GM21360 (cell line): Measurements from ENCODE around the gene MSL1.

ENCODE experiments used
- ATAC-seq: cut with Tn5 transposase; IDR thresholded peaks from one replicate; pipeline ENCODE4 v1.9.1; 2021; ENCODE audit warnings: mild to moderate bottlenecking, moderate library complexity; ENCODE audit not compliant: unreplicated experiment

MSL1 gene

GRCh38 chr17:40090237-40091119 lies 31.3 kb upstream of the MSL1 start:
- ATAC-seq = no peak

DNA sequence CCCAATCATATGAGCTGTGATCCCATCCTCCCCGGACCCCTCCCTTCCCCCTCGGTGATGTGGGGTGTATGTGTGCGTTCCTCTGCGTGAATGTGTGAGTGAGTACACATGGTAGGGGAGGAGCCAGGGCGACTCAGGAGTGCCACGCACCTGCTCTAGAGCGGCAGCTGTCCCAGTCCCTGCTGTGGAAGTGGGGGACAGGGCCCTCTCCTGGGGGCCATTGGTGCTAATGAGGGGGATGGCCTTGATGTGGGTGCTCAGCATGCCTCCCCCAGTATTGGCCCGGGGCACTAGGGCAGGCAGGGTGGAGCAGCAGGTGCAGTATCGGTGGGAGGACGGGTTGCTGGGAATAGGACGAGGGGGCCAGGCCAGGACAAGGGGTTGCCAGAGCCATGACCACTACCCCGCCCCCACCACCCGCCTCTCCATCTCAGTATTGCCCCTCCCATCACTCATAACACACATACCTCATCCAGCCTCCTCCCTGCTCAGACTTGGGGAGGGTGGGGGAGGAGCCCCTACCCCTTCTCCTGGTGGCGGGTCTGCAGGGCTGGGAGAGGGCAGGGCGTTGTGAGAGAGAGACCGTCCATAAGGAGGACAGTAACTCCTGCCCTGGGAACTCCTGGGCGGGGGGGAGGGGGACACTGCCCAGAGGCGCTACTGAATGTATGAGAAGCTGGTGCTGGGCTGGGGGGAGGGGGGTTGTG lies 29.9 kb upstream of the MSL1 start:
- ATAC-seq = no peak

DNA sequence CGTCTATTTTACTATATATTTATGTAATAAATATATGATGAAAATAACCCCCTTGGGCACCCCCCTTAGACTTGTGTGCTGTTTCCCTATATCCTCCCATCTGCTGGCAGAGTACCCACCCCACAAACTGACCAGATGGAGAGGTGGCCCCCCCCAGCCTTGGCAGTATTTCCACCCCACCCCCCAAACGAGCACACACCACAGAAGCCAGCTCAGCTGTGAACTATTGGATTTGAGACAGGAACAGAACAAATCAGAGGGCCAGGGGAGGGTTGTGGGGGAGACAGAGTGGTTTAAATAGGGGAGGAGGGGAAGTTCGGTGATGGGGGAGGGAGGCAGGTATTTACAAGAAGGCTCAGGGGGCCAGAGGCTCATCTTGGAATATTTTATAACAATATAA lies 29.2 kb upstream of the MSL1 start:
- ATAC-seq = no peak

GRCh38 chr17:40093005-40093579 lies 28.7 kb upstream of the MSL1 start:
- no peak for ATAC-seq

- ATAC-seq = no peak
Measured at GRCh38 chr17:40093580-40094201, 28.1 kb upstream of the MSL1 start.

GRCh38 chr17:40094874-40095273 lies 26.9 kb upstream of the MSL1 start:
- no peak for ATAC-seq

GRCh38 chr17:40095351-40095943 lies 26.3 kb upstream of the MSL1 start:
- ATAC-seq = no peak

DNA sequence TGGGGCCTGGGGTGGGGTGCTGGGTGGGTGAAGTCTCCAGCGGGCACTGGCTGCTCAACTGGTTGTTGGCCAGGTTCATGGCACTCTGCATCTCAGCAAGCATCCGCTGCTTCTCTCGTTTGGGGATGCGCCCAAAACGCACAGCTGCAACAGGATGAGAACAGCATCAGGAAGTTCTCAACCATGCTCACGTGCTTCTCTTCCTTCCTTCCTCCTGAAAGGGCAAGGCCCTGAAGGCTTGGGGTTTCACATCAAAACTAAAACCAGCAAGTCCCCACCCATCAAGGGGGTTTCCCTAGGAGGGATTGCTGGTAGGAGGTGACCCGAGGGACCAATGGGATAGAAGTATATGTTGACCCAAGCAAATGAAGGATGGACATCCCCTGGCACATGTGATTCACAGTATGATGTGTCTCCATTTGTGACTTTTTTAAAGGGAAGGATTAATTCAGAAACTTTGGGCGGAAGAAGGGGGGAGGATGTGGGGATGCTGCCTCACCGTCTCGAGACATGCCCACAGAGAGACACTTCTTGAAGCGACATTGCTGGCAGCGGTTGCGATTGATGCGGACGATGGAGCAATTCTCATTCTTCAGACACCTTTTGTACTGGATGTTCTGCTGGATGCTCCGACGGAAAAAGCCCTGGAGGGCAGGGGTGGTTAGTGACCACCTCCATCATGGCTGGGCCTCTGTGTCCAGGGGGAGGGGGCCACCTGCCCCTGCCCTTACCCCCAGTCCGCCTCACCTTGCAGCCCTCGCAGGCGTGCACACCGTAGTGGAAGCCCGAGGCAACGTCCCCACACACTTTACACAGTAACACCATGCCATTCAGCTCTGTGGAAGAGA lies 25.6 kb upstream of the MSL1 start:
- ATAC-seq = no peak

DNA sequence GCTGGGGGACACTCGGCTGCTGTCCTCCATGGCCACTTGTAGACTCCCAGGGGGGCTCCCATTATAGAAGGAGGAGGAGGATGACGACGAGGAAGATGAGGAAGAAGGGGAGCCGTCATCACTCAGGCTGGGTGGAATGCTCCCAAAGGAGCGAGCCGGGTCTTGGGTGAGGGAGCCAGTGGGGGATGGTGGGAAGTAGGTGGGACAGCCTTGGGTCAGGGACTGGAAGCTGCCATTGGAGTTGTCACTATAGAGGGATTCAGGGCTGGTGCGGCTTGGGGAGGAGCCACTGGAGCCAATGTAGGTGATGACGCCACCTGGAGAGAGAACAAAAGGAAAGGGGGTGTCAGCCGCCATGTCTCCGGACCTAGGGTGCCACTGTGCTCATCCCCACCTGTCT lies 24.7 kb upstream of the MSL1 start:
- no peak for ATAC-seq

DNA sequence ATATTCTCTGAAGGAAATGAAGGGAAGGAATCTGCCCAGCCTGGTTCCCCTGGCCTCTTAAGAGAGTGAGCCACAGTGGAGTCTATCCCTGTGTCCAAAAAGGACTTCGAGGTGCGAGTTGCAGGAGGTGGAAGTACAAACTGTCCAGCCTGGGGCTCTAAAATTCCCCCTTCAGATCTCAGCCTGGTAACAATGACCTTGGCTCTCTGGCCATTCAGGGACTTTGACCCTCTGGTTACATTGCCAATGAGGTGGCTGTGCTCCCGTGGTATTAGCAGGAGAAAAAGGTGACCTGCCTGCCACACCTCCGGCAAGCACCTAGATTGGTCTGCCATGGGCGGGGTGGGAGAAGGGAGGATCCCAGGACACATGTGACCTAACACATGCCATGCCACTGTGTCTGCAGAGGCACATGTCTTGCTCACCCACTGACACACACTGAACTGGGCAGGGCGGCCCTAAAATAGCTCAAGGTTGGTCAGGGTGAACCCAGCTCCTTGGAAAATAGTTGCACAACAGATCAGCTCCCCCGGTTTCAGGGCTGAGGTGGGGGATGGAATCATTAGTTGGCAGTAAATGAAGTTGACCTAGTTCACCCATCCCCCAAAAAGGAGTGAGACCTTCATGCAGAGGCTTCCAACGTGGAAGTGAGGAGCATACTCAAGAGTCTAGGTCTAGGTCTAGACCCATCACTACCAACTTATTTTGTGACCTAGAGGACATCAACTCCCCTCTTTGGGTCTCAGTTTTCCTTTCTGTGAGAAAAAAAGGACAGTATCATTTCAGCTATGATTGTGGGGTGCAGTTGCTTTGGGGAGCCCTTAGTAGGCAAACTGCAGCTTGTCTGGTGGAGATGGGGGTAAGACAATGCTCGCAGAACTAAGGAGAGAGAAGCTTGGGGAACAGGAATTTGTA lies 23.6 kb upstream of the MSL1 start:
- no peak for ATAC-seq

DNA sequence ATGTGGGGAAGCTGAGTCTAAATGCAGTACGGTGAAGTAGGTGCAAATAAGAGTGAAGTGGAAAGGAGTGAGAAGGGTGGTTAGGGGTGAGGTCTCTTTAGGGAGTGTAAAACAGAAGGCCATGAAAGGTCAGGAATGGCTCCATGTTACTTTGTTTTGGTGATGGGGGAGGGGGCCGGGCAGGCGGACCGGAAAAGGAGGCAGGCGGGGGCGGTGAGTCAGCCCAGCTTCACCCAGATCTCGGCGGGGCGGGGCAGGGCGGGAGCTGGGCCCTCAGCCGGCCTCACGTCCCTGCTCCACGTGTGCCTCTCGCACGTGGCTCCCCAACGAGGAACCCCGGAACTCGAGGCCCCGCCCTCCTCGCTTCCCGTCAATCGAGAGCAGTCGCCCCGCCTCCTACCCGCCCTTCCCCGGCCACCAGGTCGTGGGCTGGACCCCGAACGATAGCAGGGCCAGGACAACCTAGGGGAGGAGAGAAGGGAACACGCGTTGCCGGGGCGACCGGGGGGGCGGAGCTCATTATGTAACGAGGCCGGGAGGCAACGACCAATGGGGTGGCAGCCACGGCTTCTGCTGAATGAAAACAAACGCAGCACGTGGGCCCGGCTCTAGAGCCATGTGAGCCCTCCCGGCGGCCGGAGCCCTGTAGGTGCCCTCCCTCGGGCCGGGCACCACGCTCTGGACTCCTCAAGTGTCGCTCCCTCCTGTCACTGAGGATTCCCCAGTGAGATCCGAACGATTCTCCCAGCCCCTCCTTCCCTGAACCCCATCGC lies 22.7 kb upstream of the MSL1 start:
- peak; percentile 63 for ATAC-seq

- ATAC-seq = no peak
Measured at GRCh38 chr17:40099619-40100418, 22.0 kb upstream of the MSL1 start.

- ATAC-seq = no peak
Measured at GRCh38 chr17:40100419-40100668, 21.4 kb upstream of the MSL1 start, which contains the start of gene NR1D1. TSS of gene NR1D1 (minus strand) at chr17:40100589. CDS start at chr17:40100094, 495 bp downstream.

GRCh38 chr17:40100669-40101366 lies 21.0 kb upstream of the MSL1 start:
- no peak for ATAC-seq

DNA sequence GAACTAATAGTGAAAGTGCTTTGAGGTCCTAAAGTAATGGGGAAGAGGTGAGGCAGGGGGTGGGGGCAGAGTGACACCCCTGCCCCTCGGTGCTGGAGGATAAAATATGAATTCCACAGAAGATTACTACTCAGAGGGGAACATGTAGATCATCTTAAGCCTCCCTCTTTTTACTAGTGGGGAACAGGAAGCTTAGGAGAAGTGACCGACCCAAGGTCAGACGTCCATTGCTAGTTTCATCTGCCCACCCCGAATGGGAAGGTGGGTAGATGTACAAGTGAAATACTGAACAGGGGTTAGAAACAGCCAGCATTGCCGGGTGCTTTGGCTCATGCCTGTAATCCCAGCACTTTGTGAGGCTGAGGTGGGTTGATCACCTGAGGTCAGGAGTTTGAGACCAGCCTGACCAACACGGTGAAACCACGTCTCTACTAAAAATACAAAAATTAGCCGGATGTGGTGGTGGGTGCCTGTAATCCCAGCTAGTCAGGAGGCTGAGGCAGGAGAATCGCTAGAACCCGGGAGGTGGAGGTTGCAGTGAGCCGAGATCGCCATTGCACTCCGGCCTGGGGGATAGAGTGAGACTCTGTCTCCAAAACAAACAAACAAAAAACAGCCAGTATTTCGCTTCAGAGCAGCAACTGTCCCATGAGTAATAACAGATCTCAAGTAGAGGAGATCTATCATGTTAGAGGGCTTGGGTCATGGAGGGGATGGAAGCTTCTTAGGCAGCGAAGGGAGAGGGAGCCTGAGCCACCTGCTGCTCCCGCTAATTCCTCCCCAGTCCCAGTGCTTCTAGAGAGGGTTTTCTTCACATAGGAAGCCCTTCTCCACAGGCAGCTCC lies 20.2 kb upstream of the MSL1 start:
- no peak for ATAC-seq

DNA sequence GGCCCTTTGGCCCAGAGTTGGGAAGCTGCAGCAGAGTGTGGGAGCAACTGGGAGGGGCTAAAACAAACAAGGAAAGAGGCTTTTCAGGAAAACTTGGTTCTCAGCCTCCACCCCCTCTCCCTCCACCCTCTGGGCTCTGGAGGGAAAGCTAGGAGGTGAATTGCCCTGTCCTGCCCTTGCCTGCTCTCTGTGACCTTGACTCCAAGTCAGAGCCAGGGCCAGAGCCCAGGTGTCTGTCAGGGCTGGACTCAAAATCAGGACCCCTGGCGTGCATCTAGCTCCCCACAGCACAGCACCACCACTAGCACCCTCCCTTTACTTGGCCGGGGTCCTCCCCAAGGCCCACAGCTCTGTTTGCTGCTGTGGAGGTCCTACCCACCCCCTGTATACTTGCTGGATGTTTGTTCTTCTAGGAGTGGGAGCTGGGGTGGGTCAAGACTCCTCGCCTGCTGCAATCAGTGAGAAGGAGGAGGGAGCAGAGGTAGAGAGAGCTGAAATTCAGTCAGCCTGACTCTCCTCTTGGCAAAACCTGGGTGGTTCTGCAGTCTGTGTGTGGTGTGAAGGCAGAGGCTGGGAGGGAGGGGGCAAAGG lies 18.6 kb upstream of the MSL1 start:
- ATAC-seq = no peak
